Mesendoderm (in vitro differentiated cells): ENCODE data around the gene MAP3K15.

Experiments
- DNase-seq: peaks from one replicate; pipeline ENCODE4 v3.0.0; 2013
- H2AK5ac ChIP-seq: 2 replicates; pipeline ENCODE4 v1.6.1; 2013; ENCODE audit warnings: low read length, inconsistent platforms
- H2BK120ac ChIP-seq: 2 replicates; pipeline ENCODE4 v1.6.1; 2013; ENCODE audit warnings: low read depth, mild to moderate bottlenecking, low read length, moderate library complexity, mixed read lengths
- H2BK15ac ChIP-seq: replicated peaks from 2 replicates; pipeline ENCODE4 v1.6.1; 2013; ENCODE audit warnings: low read depth, mild to moderate bottlenecking, moderate library complexity
- H2BK5ac ChIP-seq: 2 replicates; pipeline ENCODE4 v1.6.1; 2013; ENCODE audit warnings: low read length, inconsistent platforms
- H3K18ac ChIP-seq: 2 replicates; pipeline ENCODE4 v1.6.1; 2013; ENCODE audit warnings: mild to moderate bottlenecking, low read length, mixed read lengths
- H3K23ac ChIP-seq: one replicate; pipeline ENCODE4 v1.6.1; 2013; ENCODE audit warnings: low read length
- H3K27ac ChIP-seq: 2 replicates; pipeline ENCODE4 v1.5.1; 2013; ENCODE audit warnings: low read depth, mild to moderate bottlenecking, inconsistent platforms, low read length, moderate library complexity
- H3K27me3 ChIP-seq: 2 replicates; pipeline ENCODE4 v1.6.1; 2013; ENCODE audit warnings: low read length, control low read depth, mild to moderate bottlenecking, inconsistent platforms; ENCODE audit not compliant: insufficient read depth, poor library complexity
- H3K36me3 ChIP-seq: 2 replicates; pipeline ENCODE4 v1.6.1; 2013; ENCODE audit warnings: low read length, inconsistent platforms; ENCODE audit not compliant: control insufficient read depth, insufficient read depth
- H3K4ac ChIP-seq: one replicate; pipeline ENCODE4 v1.6.1; 2013; ENCODE audit warnings: low read depth, mild to moderate bottlenecking, low read length, moderate library complexity
- H3K4me1 ChIP-seq: 2 replicates; pipeline ENCODE4 v1.6.1; 2013; ENCODE audit warnings: low read depth, low read length, inconsistent platforms; ENCODE audit not compliant: control insufficient read depth
- H3K4me2 ChIP-seq: 2 replicates; pipeline ENCODE4 v1.6.1; 2013; ENCODE audit warnings: low read length
- H3K4me3 ChIP-seq: 2 replicates; pipeline ENCODE4 v1.5.1; 2013; ENCODE audit warnings: mild to moderate bottlenecking, low read length
- H3K56ac ChIP-seq: one replicate; pipeline ENCODE4 v1.6.1; 2013; ENCODE audit warnings: low read length
- H3K79me1 ChIP-seq: 2 replicates; pipeline ENCODE4 v1.6.1; 2013; ENCODE audit warnings: low read length, inconsistent platforms
- H3K79me2 ChIP-seq: 2 replicates; pipeline ENCODE4 v1.6.1; 2013; ENCODE audit warnings: mild to moderate bottlenecking, low read length; ENCODE audit not compliant: control insufficient read depth, insufficient read depth
- H3K9ac ChIP-seq: 2 replicates; pipeline ENCODE4 v1.6.1; 2013; ENCODE audit warnings: low read length, inconsistent platforms
- H4K5ac ChIP-seq: one replicate; pipeline ENCODE4 v1.6.1; 2013; ENCODE audit warnings: low read length
- H4K8ac ChIP-seq: one replicate; pipeline ENCODE4 v1.6.1; 2013; ENCODE audit warnings: low read depth, mild to moderate bottlenecking, control low read depth, low read length, moderate library complexity
- WGBS: extraction: QIAGEN DNeasy Blood & Tissue Kit; methylation state at CpG from one replicate; pipeline ENCODE4 v1.1.7; 2013; ENCODE audit warnings: low lambda C conversion rate, missing lambda C conversion rate; ENCODE audit not compliant: insufficient coverage; ENCODE audit errors: extremely low coverage; 5-methylcytosine and 5-hydroxymethylcytosine counted together

Gene MAP3K15

DNA sequence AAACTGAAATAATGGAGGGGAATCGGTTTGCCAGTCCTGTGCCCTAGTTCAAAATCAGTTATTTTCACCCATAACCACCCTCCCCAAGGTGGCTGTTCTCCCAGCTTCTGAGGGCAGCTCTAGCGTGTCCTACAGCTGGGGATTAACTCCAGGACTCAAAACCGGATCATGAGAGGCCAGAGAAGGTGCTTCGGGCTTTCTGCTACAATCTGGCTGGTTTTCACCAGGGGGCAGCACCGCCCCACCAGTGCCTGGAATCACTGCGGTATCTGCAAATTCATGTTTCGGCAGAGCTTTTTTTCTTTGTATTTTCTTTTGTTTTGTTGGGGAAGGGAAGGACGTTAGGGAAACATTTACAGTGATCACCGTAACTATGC lies 143.2 kb downstream of the MAP3K15 start:
- DNase-seq, result peak; percentile 74
- H3K79me2 ChIP-seq, result no peaks in the 10 kb centered on the region
- no peaks in the 10 kb centered on the region for H3K4me1 ChIP-seq
- no peaks in the 10 kb centered on the region for H3K36me3 ChIP-seq
- no peak overlapping the region for H2BK5ac ChIP-seq
- H3K4me3 ChIP-seq, result no peak overlapping the region
- H3K27ac ChIP-seq, result no peak overlapping the region
- no peak overlapping the region for H3K4ac ChIP-seq
- H3K18ac ChIP-seq, result no peak overlapping the region
- H3K9ac ChIP-seq, result peak overlapping the region; percentile 10
- no peak overlapping the region for H4K8ac ChIP-seq
- no CpG with 5 or more reads among the region's 9 CpGs for WGBS
- no peak overlapping the region for H2AK5ac ChIP-seq
- H3K4me2 ChIP-seq, result peak overlapping the region; percentile 49
- no peak overlapping the region for H3K23ac ChIP-seq
- no peak overlapping the region for H4K5ac ChIP-seq
- no peaks in the 10 kb centered on the region for H3K27me3 ChIP-seq
- H3K79me1 ChIP-seq, result no peaks in the 10 kb centered on the region
- no peak overlapping the region for H2BK15ac ChIP-seq
- H3K56ac ChIP-seq, result peak overlapping the region; percentile 78
- no peak overlapping the region for H2BK120ac ChIP-seq

GRCh38 chrX:19370061-19370460 lies 145.2 kb downstream of the MAP3K15 start:
- Histone ChIP-seq H2BK5ac (no peak overlapping the region), H2AK5ac (no peak overlapping the region), H3K23ac (no peak overlapping the region), H3K18ac (no peak overlapping the region), H3K27me3 (no peaks in the 10 kb centered on the region), H3K27ac (no peak overlapping the region), H3K79me2 (no peaks in the 10 kb centered on the region), H3K4me1 (no peaks in the 10 kb centered on the region), H4K8ac (no peak overlapping the region), H3K9ac (no peak overlapping the region), H3K79me1 (no peaks in the 10 kb centered on the region), H3K4me2 (no peak overlapping the region), H3K4me3 (no peak overlapping the region), H3K56ac (no peak overlapping the region), H4K5ac (no peak overlapping the region), H3K36me3 (no peaks in the 10 kb centered on the region), H3K4ac (no peak overlapping the region), H2BK15ac (no peak overlapping the region), H2BK120ac (no peak overlapping the region)
- no CpG with 5 or more reads among the region's 5 CpGs for WGBS
- no peak for DNase-seq

- no peak for DNase-seq
- Histone ChIP-seq H2BK5ac (no peak overlapping the region), H3K4me2 (no peak overlapping the region), H3K56ac (no peak overlapping the region), H3K23ac (no peak overlapping the region), H4K8ac (no peak overlapping the region), H3K4me1 (no peaks in the 10 kb centered on the region), H2BK120ac (no peak overlapping the region), H4K5ac (no peak overlapping the region), H2BK15ac (no peak overlapping the region), H2AK5ac (no peak overlapping the region), H3K79me2 (no peaks in the 10 kb centered on the region), H3K79me1 (no peaks in the 10 kb centered on the region), H3K4me3 (no peak overlapping the region), H3K27ac (no peak overlapping the region), H3K36me3 (no peaks in the 10 kb centered on the region), H3K27me3 (no peaks in the 10 kb centered on the region), H3K4ac (no peak overlapping the region), H3K18ac (no peak overlapping the region), H3K9ac (no peak overlapping the region)
- no CpG with 5 or more reads among the region's 6 CpGs for WGBS
Measured at GRCh38 chrX:19368576-19368975, 146.7 kb downstream of the MAP3K15 start.

DNA sequence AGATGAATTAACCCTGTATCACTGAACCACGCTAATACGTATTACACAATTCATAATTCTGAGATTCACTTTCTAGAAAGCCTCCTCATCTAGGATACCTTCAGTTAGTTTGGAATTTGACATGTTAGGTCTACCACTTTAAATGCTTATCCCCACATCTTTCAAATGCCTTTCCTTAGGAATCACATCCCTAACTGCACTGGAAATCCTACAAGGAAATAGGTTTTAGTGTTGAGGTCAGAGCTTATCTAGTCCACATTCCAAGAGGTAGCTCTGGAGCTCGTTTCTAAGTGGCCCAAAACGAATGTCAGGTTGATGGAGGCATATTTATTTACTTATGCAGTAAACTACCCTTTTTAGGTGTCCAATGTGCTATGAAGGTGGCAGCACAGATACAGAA lies 153.6 kb downstream of the MAP3K15 start:
- no peaks in the 10 kb centered on the region for H3K36me3 ChIP-seq

GRCh38 chrX:19360903-19361302 lies 154.4 kb downstream of the MAP3K15 start:
- Histone ChIP-seq H3K36me3 (no peaks in the 10 kb centered on the region), H3K9ac (no peak overlapping the region), H3K79me2 (no peaks in the 10 kb centered on the region), H3K27me3 (no peaks in the 10 kb centered on the region), H4K5ac (no peak overlapping the region), H3K27ac (no peak overlapping the region), H3K56ac (no peak overlapping the region), H4K8ac (no peak overlapping the region), H2AK5ac (no peak overlapping the region), H2BK5ac (no peak overlapping the region), H2BK120ac (no peak overlapping the region), H3K4me3 (no peak overlapping the region), H2BK15ac (no peak overlapping the region), H3K4ac (no peak overlapping the region), H3K23ac (no peak overlapping the region), H3K4me2 (no peak overlapping the region), H3K18ac (no peak overlapping the region), H3K4me1 (no peaks in the 10 kb centered on the region), H3K79me1 (no peaks in the 10 kb centered on the region)
- WGBS, result no CpG with 5 or more reads among the region's 6 CpGs
- peak; percentile 11 for DNase-seq

More for the DNA sequence above, 153.6 kb downstream of the MAP3K15 start:
- H3K18ac ChIP-seq, result no peak overlapping the region
- no peak overlapping the region for H3K27ac ChIP-seq
- no peak overlapping the region for H3K4ac ChIP-seq
- no peak overlapping the region for H4K5ac ChIP-seq
- no peak overlapping the region for H2AK5ac ChIP-seq
- H3K4me3 ChIP-seq, result no peak overlapping the region
- H3K4me1 ChIP-seq, result no peaks in the 10 kb centered on the region
- peak; percentile 62 for DNase-seq
- H2BK5ac ChIP-seq, result no peak overlapping the region
- no peaks in the 10 kb centered on the region for H3K27me3 ChIP-seq
- no peaks in the 10 kb centered on the region for H3K79me2 ChIP-seq
- no peaks in the 10 kb centered on the region for H3K79me1 ChIP-seq
- H2BK15ac ChIP-seq, result no peak overlapping the region
- no peak overlapping the region for H3K23ac ChIP-seq
- H3K56ac ChIP-seq, result no peak overlapping the region
- H3K4me2 ChIP-seq, result no peak overlapping the region
- WGBS, result no CpG with 5 or more reads among the region's 4 CpGs
- H3K9ac ChIP-seq, result no peak overlapping the region
- H2BK120ac ChIP-seq, result no peak overlapping the region
- H4K8ac ChIP-seq, result no peak overlapping the region

- Histone ChIP-seq H3K56ac (no peak overlapping the region), H2BK5ac (no peak overlapping the region), H3K79me2 (no peaks in the 10 kb centered on the region), H3K36me3 (no peaks in the 10 kb centered on the region), H3K9ac (no peak overlapping the region), H3K4ac (no peak overlapping the region), H3K18ac (no peak overlapping the region), H3K27ac (no peak overlapping the region), H3K4me1 (no peaks in the 10 kb centered on the region), H2BK120ac (no peak overlapping the region), H3K4me3 (no peak overlapping the region), H3K27me3 (no peaks in the 10 kb centered on the region), H4K5ac (no peak overlapping the region), H2BK15ac (no peak overlapping the region), H3K23ac (no peak overlapping the region), H3K4me2 (no peak overlapping the region), H2AK5ac (no peak overlapping the region), H3K79me1 (no peaks in the 10 kb centered on the region), H4K8ac (no peak overlapping the region)
- WGBS, result no CpG with 5 or more reads among the region's 7 CpGs
- DNase-seq, result no peak
Measured at GRCh38 chrX:19358521-19358920, 156.8 kb downstream of the MAP3K15 start.
